Sciatic nerve (tissue), 2 donors: ENCODE measurements around the gene KLHDC1. TPM values are rescaled to one million over a fixed set of nuclear protein-coding genes. Genes with fewer than 3 reads are reported as not detected.
"Not testable (repeated sequence)": the region's sequence is repeated elsewhere in the genome, so short reads cannot be mapped to it uniquely, and the experiment has no call there.

Experiments
- ATAC-seq: fragments of 200-7000 bp; cut with Tn5 transposase; one replicate; pipeline ENCODE4 v1.9.1; 2020; ENCODE audit warnings: mild to moderate bottlenecking, moderate library complexity
- DNase-seq: peaks from one replicate; pipeline ENCODE4 v3.0.0-alpha.2; 2020; ENCODE audit warnings: low spot score
- intact Hi-C: fragments of 100-400 bp; cut with DNase I; formaldehyde crosslinking; loops from one replicate; pipeline ENCODE4 v1.14.2; 2022
- total RNA-seq: library from RNA; stranded (reverse); fragmentation: NEBNext Ultra II Directional; extraction: Animal tissue kit (Norgen Biotek cat#: 25700); gene quantifications from one replicate; pipeline ENCODE4 v1.2.1, GENCODE V29; 2021
- donor health status: DM: no; HTN: no; CAD: no.
- donor health status: DM: no; HTN: no; CAD: no.

KLHDC1 gene
- total RNA-seq, 1 donor from 2014 or later = 20.7 TPM

GRCh38 chr14:49770212-49770817, 77.4 kb downstream of the KLHDC1 start:
- ATAC-seq (no peak), DNase-seq (no peak)
- intact Hi-C loops = no loop called here

GRCh38 chr14:49771691-49772090, 78.8 kb downstream of the KLHDC1 start:
- DNase-seq, ATAC-seq, intact Hi-C loops: not testable (repeated sequence)

GRCh38 chr14:49774106-49774505, 81.2 kb downstream of the KLHDC1 start:
- ATAC-seq (no peak), DNase-seq (no peak)
- intact Hi-C loops = no loop called here

GRCh38 chr14:49778421-49778820, 85.5 kb downstream of the KLHDC1 start:
- DNase-seq (no peak), ATAC-seq (no peak)
- intact Hi-C loops = no loop called here

- intact Hi-C loops, ATAC-seq, DNase-seq: not testable (repeated sequence)
Observed at GRCh38 chr14:49781040-49781439, 88.1 kb downstream of the KLHDC1 start.

GRCh38 chr14:49783394-49784014, 90.6 kb downstream of the KLHDC1 start:
- no peak for ATAC-seq
- no peak for DNase-seq
- intact Hi-C loops = no loop called here

GRCh38 chr14:49786315-49786714, 93.4 kb downstream of the KLHDC1 start:
- intact Hi-C loops = no loop called here

GRCh38 chr14:49792618-49793017, 99.7 kb downstream of the KLHDC1 start:
- DNase-seq (no peak), ATAC-seq (no peak)
- intact Hi-C loops = no loop called here

More at GRCh38 chr14:49786315-49786714, 93.4 kb downstream of the KLHDC1 start:
- no peak for ATAC-seq
- DNase-seq = no peak

GRCh38 chr14:49796025-49796424, 103.1 kb downstream of the KLHDC1 start:
- intact Hi-C loops = no loop called here
- ATAC-seq (no peak), DNase-seq (no peak)

Other genes with a start within 250 kb of the KLHDC1 start
- 737 TPM for gene RPS29, start 106.7 kb upstream of the KLHDC1 start, total RNA-seq
- 8.3 TPM for gene LRR1, start 94.2 kb upstream of the KLHDC1 start, total RNA-seq
- gene RPL36AL, start 72.5 kb upstream of the KLHDC1 start, total RNA-seq = 185 TPM
- gene MGAT2, start 72.3 kb upstream of the KLHDC1 start, total RNA-seq = 16.4 TPM
- 5.1 TPM for gene DNAAF2, start 57.9 kb upstream of the KLHDC1 start, total RNA-seq
- 2.0 TPM for gene POLE2, start 4.9 kb upstream of the KLHDC1 start, total RNA-seq
- 58.9 TPM for gene KLHDC2, start 75.0 kb downstream of the KLHDC1 start, total RNA-seq
- gene NEMF, start 159.7 kb downstream of the KLHDC1 start, total RNA-seq = 92.4 TPM
- 46.1 TPM for gene ARF6, start 200.0 kb downstream of the KLHDC1 start, total RNA-seq